Measurements from ENCODE around the gene TBX2.

DNA sequence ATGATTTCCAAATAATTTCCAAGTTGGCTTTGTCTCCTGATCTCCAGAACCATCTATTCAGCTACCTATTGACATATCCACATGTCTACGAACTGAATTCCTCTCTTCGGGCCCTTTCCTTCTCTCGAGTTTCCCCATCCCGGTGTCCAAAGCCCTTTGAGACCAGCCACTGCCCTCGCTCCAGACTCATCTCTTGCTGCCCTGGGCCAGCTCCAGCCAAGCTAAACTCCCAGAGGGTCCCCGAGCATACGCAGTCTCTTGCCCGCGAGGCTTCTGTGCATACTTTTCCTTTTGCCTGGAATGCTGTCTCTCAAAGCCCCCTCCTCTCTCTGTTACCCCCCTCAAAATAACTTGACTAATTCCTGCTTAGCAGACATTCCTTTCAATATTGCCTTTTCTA lies 27.2 kb upstream of the TBX2 start:
- TF ChIP-seq, protein P1, sequence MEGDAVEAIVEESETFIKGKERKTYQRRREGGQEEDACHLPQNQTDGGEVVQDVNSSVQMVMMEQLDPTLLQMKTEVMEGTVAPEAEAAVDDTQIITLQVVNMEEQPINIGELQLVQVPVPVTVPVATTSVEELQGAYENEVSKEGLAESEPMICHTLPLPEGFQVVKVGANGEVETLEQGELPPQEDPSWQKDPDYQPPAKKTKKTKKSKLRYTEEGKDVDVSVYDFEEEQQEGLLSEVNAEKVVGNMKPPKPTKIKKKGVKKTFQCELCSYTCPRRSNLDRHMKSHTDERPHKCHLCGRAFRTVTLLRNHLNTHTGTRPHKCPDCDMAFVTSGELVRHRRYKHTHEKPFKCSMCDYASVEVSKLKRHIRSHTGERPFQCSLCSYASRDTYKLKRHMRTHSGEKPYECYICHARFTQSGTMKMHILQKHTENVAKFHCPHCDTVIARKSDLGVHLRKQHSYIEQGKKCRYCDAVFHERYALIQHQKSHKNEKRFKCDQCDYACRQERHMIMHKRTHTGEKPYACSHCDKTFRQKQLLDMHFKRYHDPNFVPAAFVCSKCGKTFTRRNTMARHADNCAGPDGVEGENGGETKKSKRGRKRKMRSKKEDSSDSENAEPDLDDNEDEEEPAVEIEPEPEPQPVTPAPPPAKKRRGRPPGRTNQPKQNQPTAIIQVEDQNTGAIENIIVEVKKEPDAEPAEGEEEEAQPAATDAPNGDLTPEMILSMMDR (IDR thresholded peaks at IDR 0.05 in 2 of 3, conservative IDR thresholded peaks at IDR 0.05 in 1 of 3; ENCODE audit: insufficient read depth in 2 of 3, low read depth in 1 of 3, low read length in 3 of 3) = no peak
- TF ChIP-seq, protein P2, sequence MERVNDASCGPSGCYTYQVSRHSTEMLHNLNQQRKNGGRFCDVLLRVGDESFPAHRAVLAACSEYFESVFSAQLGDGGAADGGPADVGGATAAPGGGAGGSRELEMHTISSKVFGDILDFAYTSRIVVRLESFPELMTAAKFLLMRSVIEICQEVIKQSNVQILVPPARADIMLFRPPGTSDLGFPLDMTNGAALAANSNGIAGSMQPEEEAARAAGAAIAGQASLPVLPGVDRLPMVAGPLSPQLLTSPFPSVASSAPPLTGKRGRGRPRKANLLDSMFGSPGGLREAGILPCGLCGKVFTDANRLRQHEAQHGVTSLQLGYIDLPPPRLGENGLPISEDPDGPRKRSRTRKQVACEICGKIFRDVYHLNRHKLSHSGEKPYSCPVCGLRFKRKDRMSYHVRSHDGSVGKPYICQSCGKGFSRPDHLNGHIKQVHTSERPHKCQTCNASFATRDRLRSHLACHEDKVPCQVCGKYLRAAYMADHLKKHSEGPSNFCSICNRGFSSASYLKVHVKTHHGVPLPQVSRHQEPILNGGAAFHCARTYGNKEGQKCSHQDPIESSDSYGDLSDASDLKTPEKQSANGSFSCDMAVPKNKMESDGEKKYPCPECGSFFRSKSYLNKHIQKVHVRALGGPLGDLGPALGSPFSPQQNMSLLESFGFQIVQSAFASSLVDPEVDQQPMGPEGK (CRISPR knock-in tag; IDR thresholded peaks at IDR 0.05; ENCODE audit: borderline replicate concordance) = no peak
- no peak for TF ChIP-seq ELF1 (tag; IDR thresholded peaks at IDR 0.05)
- no peak for TF ChIP-seq NR1H2 (CRISPR knock-in tag; IDR thresholded peaks at IDR 0.05)
- no peak for TF ChIP-seq EP300 (IDR thresholded peaks at IDR 0.05; ENCODE audit: low read length)
- TF ChIP-seq ZNF444 (CRISPR knock-in tag; IDR thresholded peaks at IDR 0.05) = no peak
- TF ChIP-seq FOXM1 (IDR thresholded peaks at IDR 0.05; ENCODE audit: low read depth) = no peak
- TF ChIP-seq FOXM1 (CRISPR knock-in tag; IDR thresholded peaks at IDR 0.05; ENCODE audit: low read depth) = no peak
- TF ChIP-seq ETV6 (IDR thresholded peaks at IDR 0.05; ENCODE audit: borderline replicate concordance in 1 of 2, low read depth in 2 of 2, low read length in 1 of 2) = no peak
- TF ChIP-seq ETV6 (CRISPR knock-in tag; IDR thresholded peaks at IDR 0.05; ENCODE audit: borderline replicate concordance) = no peak
- TF ChIP-seq SAP30 (IDR thresholded peaks at IDR 0.05; ENCODE audit: borderline replicate concordance, insufficient read depth, low read depth, low read length, poor library complexity, severe bottlenecking) = no peak
- no peak for TF ChIP-seq GATA2 (CRISPR knock-in tag; IDR thresholded peaks at IDR 0.05)
- TF ChIP-seq, protein P3, sequence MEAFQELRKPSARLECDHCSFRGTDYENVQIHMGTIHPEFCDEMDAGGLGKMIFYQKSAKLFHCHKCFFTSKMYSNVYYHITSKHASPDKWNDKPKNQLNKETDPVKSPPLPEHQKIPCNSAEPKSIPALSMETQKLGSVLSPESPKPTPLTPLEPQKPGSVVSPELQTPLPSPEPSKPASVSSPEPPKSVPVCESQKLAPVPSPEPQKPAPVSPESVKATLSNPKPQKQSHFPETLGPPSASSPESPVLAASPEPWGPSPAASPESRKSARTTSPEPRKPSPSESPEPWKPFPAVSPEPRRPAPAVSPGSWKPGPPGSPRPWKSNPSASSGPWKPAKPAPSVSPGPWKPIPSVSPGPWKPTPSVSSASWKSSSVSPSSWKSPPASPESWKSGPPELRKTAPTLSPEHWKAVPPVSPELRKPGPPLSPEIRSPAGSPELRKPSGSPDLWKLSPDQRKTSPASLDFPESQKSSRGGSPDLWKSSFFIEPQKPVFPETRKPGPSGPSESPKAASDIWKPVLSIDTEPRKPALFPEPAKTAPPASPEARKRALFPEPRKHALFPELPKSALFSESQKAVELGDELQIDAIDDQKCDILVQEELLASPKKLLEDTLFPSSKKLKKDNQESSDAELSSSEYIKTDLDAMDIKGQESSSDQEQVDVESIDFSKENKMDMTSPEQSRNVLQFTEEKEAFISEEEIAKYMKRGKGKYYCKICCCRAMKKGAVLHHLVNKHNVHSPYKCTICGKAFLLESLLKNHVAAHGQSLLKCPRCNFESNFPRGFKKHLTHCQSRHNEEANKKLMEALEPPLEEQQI (IDR thresholded peaks at IDR 0.05) = no peak
- no peak for TF ChIP-seq POLR2AphosphoS5 (IDR thresholded peaks at IDR 0.05; ENCODE audit: control insufficient read depth, insufficient read depth, low read depth, low read length)
- TF ChIP-seq ZNF586 (CRISPR knock-in tag; conservative IDR thresholded peaks at IDR 0.05) = no peak
